Mesenchymal stem cell (in vitro differentiated cells and primary cell): Measurements from ENCODE around the gene SHISA3.
A peak's percentile ranks its signal among the peaks of the same experiment; 100 is the strongest.

Experiments
- DNase-seq: peaks from one replicate; pipeline ENCODE4 v3.0.0-alpha.2; 2013
- H2AFZ ChIP-seq: one replicate; pipeline ENCODE4 v1.6.1; 2013; ENCODE audit warnings: low read depth, mild to moderate bottlenecking, control low read depth, inconsistent platforms, low read length, moderate library complexity
- H2AK5ac ChIP-seq: 2 replicates; pipeline ENCODE4 v1.6.1; 2013; ENCODE audit warnings: low read length, moderate library complexity, mild to moderate bottlenecking, inconsistent platforms; ENCODE audit not compliant: severe bottlenecking
- H2BK120ac ChIP-seq: one replicate; pipeline ENCODE4 v1.6.1; 2013; ENCODE audit warnings: low read depth, mild to moderate bottlenecking, inconsistent platforms, low read length, moderate library complexity
- H2BK12ac ChIP-seq, 2 experiments: one replicate each; pipeline ENCODE4 v1.6.1; 2013; ENCODE audit warnings: inconsistent platforms in 2 of 2, low read length in 2 of 2, mild to moderate bottlenecking in 2 of 2, moderate library complexity in 2 of 2, control low read depth in 1 of 2
- H2BK15ac ChIP-seq: one replicate; pipeline ENCODE4 v1.6.1; 2013; ENCODE audit warnings: mild to moderate bottlenecking, low read depth, inconsistent platforms; ENCODE audit not compliant: poor library complexity, severe bottlenecking
- H2BK5ac ChIP-seq: 2 replicates; pipeline ENCODE4 v1.6.1; 2013; ENCODE audit warnings: low read depth, mild to moderate bottlenecking, low read length, control low read depth, inconsistent platforms; ENCODE audit not compliant: poor library complexity, severe bottlenecking
- H3K14ac ChIP-seq, 2 experiments: one replicate each; pipeline ENCODE4 v1.6.1; 2013; ENCODE audit warnings: inconsistent platforms in 2 of 2, low read length in 2 of 2, control low read depth in 1 of 2, mild to moderate bottlenecking in 1 of 2, moderate library complexity in 1 of 2
- H3K18ac ChIP-seq, 2 experiments: one replicate each; pipeline ENCODE4 v1.6.1; 2013; ENCODE audit warnings: inconsistent platforms in 2 of 2, low read length in 2 of 2, control low read depth in 1 of 2, low read depth in 1 of 2, mild to moderate bottlenecking in 1 of 2
- H3K23ac ChIP-seq, 2 experiments: one replicate each; pipeline ENCODE4 v1.6.1; 2013; ENCODE audit warnings: inconsistent platforms in 2 of 2, low read length in 2 of 2, mild to moderate bottlenecking in 2 of 2, moderate library complexity in 2 of 2, control low read depth in 1 of 2
- H3K27ac ChIP-seq: 2 replicates; pipeline ENCODE4 v1.5.1; 2013; ENCODE audit warnings: mild to moderate bottlenecking, moderate library complexity, low read length, control low read depth, inconsistent platforms; ENCODE audit not compliant: poor library complexity, severe bottlenecking
- H3K27me3 ChIP-seq, 2 experiments: 2 replicates each; pipeline versions ENCODE4 v1.6.1 to v1.7.0; 2013; ENCODE audit warnings: low read length in 2 of 2, mild to moderate bottlenecking in 2 of 2, moderate library complexity in 2 of 2, control low read depth in 1 of 2, inconsistent platforms in 1 of 2; ENCODE audit not compliant: control insufficient read depth in 1 of 2, insufficient read depth in 1 of 2
- H3K36me3 ChIP-seq, 2 experiments: 2 replicates each; pipeline versions ENCODE4 v1.6.1 to v1.7.0; 2013; ENCODE audit warnings: low read length in 2 of 2, control low read depth in 1 of 2, inconsistent platforms in 1 of 2, low read depth in 1 of 2, mild to moderate bottlenecking in 1 of 2; ENCODE audit not compliant: insufficient read depth in 2 of 2, control insufficient read depth in 1 of 2
- H3K4ac ChIP-seq, 2 experiments: one replicate each; pipeline ENCODE4 v1.6.1; 2013; ENCODE audit warnings: inconsistent platforms in 2 of 2, low read length in 2 of 2, mild to moderate bottlenecking in 2 of 2, moderate library complexity in 2 of 2, control low read depth in 1 of 2, low read depth in 1 of 2
- H3K4me1 ChIP-seq: 2 replicates; pipeline ENCODE4 v1.6.1; 2013; ENCODE audit warnings: low read depth, low read length, control low read depth; ENCODE audit not compliant: control insufficient read depth, insufficient read depth
- H3K4me2 ChIP-seq: 2 replicates; pipeline ENCODE4 v1.6.1; 2013; ENCODE audit warnings: low read length, mild to moderate bottlenecking, inconsistent platforms; ENCODE audit not compliant: poor library complexity, severe bottlenecking
- H3K4me3 ChIP-seq, 2 experiments: 2 replicates each; pipeline versions ENCODE4 v1.5.1 to v1.7.0; 2013; ENCODE audit warnings: low read length in 2 of 2, mild to moderate bottlenecking in 2 of 2, control low read depth in 1 of 2, low read depth in 1 of 2; ENCODE audit not compliant: insufficient read depth in 1 of 2
- H3K79me1 ChIP-seq: replicated peaks from 2 replicates; pipeline ENCODE4 v1.6.1; 2013; ENCODE audit warnings: mild to moderate bottlenecking, control low read depth, low read length, inconsistent platforms; ENCODE audit not compliant: poor library complexity, severe bottlenecking
- H3K9ac ChIP-seq: 2 replicates; pipeline ENCODE4 v1.7.0; 2013; ENCODE audit warnings: mild to moderate bottlenecking, low read length, moderate library complexity
- H3K9me3 ChIP-seq: 2 replicates; pipeline ENCODE4 v1.7.0; 2013; ENCODE audit warnings: mild to moderate bottlenecking, low read length; ENCODE audit not compliant: control insufficient read depth
- H4K8ac ChIP-seq: one replicate; pipeline ENCODE4 v1.6.1; 2013; ENCODE audit warnings: inconsistent platforms, mild to moderate bottlenecking, low read length, moderate library complexity
- H4K91ac ChIP-seq: one replicate; pipeline ENCODE4 v1.6.1; 2013; ENCODE audit warnings: mild to moderate bottlenecking, low read length, inconsistent platforms
- WGBS: methylation state at CpG from one replicate; pipeline ENCODE4 v1.1.7; 2013; ENCODE audit warnings: mixed read lengths; 5-methylcytosine and 5-hydroxymethylcytosine counted together

SHISA3 gene

DNA sequence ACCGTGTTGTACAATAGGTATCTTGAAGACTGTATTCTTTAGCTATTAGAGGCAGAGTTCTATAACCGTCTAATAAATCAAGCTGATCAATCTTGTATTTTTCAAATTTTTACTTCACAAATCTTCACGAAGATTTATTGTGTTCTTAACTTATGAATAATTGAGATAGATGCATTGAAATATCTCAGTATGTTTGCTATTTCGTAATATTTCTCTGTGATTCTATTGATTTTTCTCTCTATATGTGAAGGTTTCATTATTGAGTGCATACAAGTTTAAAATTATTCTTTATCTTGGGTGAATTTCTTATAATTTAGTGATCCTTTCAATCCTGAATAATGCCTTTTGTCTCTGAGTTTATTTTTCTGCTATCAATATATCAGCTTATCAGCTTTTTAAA is 19.8 kb upstream of the SHISA3 start:
- DNase-seq = no peak
- no peak overlapping the region for H3K4me3 ChIP-seq
- H4K91ac ChIP-seq = no peak overlapping the region

DNA sequence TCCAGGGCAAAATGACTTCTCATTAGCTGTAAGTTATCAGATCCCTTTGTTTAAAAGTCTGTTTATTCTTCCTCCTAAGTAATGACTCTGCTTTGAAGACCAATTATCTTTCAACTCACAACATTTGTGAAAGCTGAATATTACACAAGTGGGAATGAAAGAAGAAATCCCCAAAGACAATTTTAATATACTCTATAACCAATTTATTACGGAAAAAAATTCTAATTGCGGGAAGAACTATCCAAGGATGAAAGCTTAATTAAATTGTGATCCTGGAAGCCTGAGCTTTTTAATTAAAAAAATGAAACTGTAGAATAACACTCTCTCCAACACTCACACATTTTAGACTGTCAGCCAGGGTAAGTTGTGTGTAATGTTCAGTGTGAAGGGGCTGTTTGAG is 15.6 kb upstream of the SHISA3 start:
- Histone ChIP-seq H4K91ac (no peak overlapping the region), H3K36me3 (no peaks in the 10 kb centered on the region), H3K79me1 (peaks cover under 1% of the 10 kb centered on the region), H3K4me2 (no peak overlapping the region), H3K18ac (no peak overlapping the region), H3K4me3 (no peak overlapping the region), H2BK12ac (no peak overlapping the region), H2AFZ (no peak overlapping the region), H3K4me1 (no peaks in the 10 kb centered on the region), H3K14ac (no peak overlapping the region), H3K23ac (no peak overlapping the region), H2BK120ac (no peak overlapping the region), H3K9me3 (no peaks in the 10 kb centered on the region), H3K27ac (no peak overlapping the region), H3K9ac (no peak overlapping the region), H2AK5ac (no peak overlapping the region), H4K8ac (no peak overlapping the region), H2BK5ac (no peak overlapping the region), H3K4ac (no peak overlapping the region), H3K27me3 (peaks cover 0 to 7% of the 10 kb centered on the region in 2 experiments), H2BK15ac (no peak overlapping the region)
- no CpG with 5 or more reads among the region's 2 CpGs for WGBS
- DNase-seq = no peak

More for the DNA sequence above, 19.8 kb upstream of the SHISA3 start:
- Histone ChIP-seq H2BK120ac (no peak overlapping the region), H4K8ac (no peak overlapping the region), H2AK5ac (no peak overlapping the region), H3K79me1 (no peaks in the 10 kb centered on the region), H3K4me1 (peaks cover under 1% of the 10 kb centered on the region), H3K27me3 (peaks cover 0 to 7% of the 10 kb centered on the region in 2 experiments), H3K4me2 (no peak overlapping the region), H2BK5ac (no peak overlapping the region), H3K14ac (no peak overlapping the region), H2BK12ac (no peak overlapping the region), H3K23ac (no peak overlapping the region), H3K4ac (no peak overlapping the region), H3K9me3 (no peaks in the 10 kb centered on the region), H2AFZ (no peak overlapping the region), H3K18ac (no peak overlapping the region), H3K9ac (no peak overlapping the region), H2BK15ac (no peak overlapping the region), H3K27ac (no peak overlapping the region), H3K36me3 (no peaks in the 10 kb centered on the region)
- WGBS = 50% methylated on average over 1 of the region's 4 CpGs

DNA sequence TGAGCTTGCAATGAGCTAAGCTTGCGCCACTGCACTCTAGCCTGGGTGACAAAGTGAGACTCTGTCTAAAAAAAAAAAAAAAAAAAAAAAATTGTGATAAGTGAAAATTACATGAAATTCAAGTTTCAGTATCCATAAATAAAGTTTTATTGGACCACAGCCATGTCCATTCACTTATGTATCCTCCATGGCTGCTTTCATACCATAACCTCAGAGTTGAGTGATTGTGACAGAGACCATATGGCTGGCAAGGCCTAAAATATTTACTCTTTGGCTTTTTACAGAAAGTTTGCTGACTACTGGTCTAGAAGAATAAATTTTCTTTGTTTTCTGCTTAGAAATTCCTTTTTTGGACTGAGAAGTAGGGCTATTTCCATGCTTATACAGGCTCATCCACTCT is 11.8 kb upstream of the SHISA3 start:
- Histone ChIP-seq H3K4ac (no peak overlapping the region), H3K18ac (no peak overlapping the region), H3K36me3 (no peaks in the 10 kb centered on the region), H2AFZ (no peak overlapping the region), H2AK5ac (no peak overlapping the region), H3K79me1 (peaks cover 3% of the 10 kb centered on the region), H3K9me3 (no peaks in the 10 kb centered on the region), H2BK5ac (no peak overlapping the region), H3K27ac (no peak overlapping the region), H3K4me2 (no peak overlapping the region), H3K27me3 (peaks cover 0 to 7% of the 10 kb centered on the region in 2 experiments), H3K4me1 (no peaks in the 10 kb centered on the region), H4K8ac (no peak overlapping the region), H2BK15ac (no peak overlapping the region), H3K14ac (no peak overlapping the region), H2BK12ac (no peak overlapping the region), H3K4me3 (no peak overlapping the region), H3K9ac (no peak overlapping the region), H2BK120ac (no peak overlapping the region), H3K23ac (no peak overlapping the region), H4K91ac (no peak overlapping the region)
- WGBS = no CpG with 5 or more reads among the region's 1 CpG
- no peak for DNase-seq

- H2AK5ac ChIP-seq = no peak overlapping the region
- H2BK12ac ChIP-seq = no peak overlapping the region
- H3K4me3 ChIP-seq = no peak overlapping the region
- H3K4me1 ChIP-seq = peaks cover 7% of the 10 kb centered on the region
- peak overlapping the region; percentile 50 for H3K4me2 ChIP-seq
- H3K27me3 ChIP-seq = peaks cover 0 to 13% of the 10 kb centered on the region in 2 experiments
- no peaks in the 10 kb centered on the region for H3K36me3 ChIP-seq
- no peak overlapping the region for H3K14ac ChIP-seq
- 72% methylated on average over 8 of the region's 10 CpGs for WGBS
- H3K79me1 ChIP-seq = peaks cover 5% of the 10 kb centered on the region
- no peak overlapping the region for H3K23ac ChIP-seq
- no peak overlapping the region for H2BK15ac ChIP-seq
- H3K4ac ChIP-seq = no peak overlapping the region
- H2BK120ac ChIP-seq = no peak overlapping the region
- no peak for DNase-seq
- H3K27ac ChIP-seq = peak overlapping the region; percentile 82
- no peak overlapping the region for H3K9ac ChIP-seq
- H2AFZ ChIP-seq = no peak overlapping the region
- no peak overlapping the region for H2BK5ac ChIP-seq
- H4K91ac ChIP-seq = no peak overlapping the region
- no peaks in the 10 kb centered on the region for H3K9me3 ChIP-seq
- no peak overlapping the region for H4K8ac ChIP-seq
- H3K18ac ChIP-seq = no peak overlapping the region
Observed at GRCh38 chr4:42390622-42391354, 6.5 kb upstream of the SHISA3 start.
